Colonic mucosa (tissue), 4 donors: ENCODE measurements around the gene SIDT2. TPM values are rescaled to one million over a fixed set of nuclear protein-coding genes. Genes with fewer than 3 reads are reported as not detected.

Experiments
- DNase-seq: peaks from one replicate; pipeline ENCODE4 v3.0.0-alpha.2; 2020
- H3K27ac ChIP-seq: fragments of 200-600 bp; one replicate; pipeline ENCODE4 v1.8.0; 2021
- H3K27me3 ChIP-seq: fragments of 200-600 bp; one replicate; pipeline ENCODE4 v1.8.0; 2021
- H3K36me3 ChIP-seq: fragments of 200-600 bp; one replicate; pipeline ENCODE4 v1.8.0; 2021
- H3K4me1 ChIP-seq: fragments of 200-600 bp; one replicate; pipeline ENCODE4 v1.8.0; 2021; ENCODE audit warnings: mild to moderate bottlenecking
- H3K4me3 ChIP-seq: fragments of 200-600 bp; one replicate; pipeline ENCODE4 v1.8.0; 2021
- H3K9ac ChIP-seq, 2 donors: one replicate each; pipeline ENCODE4 v1.7.0; 2013; ENCODE audit warnings: control low read depth in 2 of 2, low read depth in 2 of 2, low read length in 2 of 2
- H3K9me3 ChIP-seq: fragments of 200-600 bp; one replicate; pipeline ENCODE4 v1.8.0; 2021
- CTCF ChIP-seq: fragments of 200-600 bp; IDR thresholded peaks from one replicate; pipeline ENCODE4 v1.8.0; 2022; ENCODE audit warnings: antibody characterized with exemption, mild to moderate bottlenecking
- intact Hi-C: fragments of 100-400 bp; cut with DNase I; formaldehyde crosslinking; loops from one replicate; pipeline ENCODE4 v1.14.1; 2022
- total RNA-seq, 2 donors: library from RNA; stranded (reverse); fragmentation: NEBNext Ultra II Directional in 1 of 2; extraction: Animal tissue kit (Norgen Biotek cat#: 25700) in 1 of 2; gene quantifications; one replicate each; pipeline ENCODE4 v1.2.1, GENCODE V29; 2021
- donor health status: healthy.
- donor health status: DM: no; HTN: no; CAD: no.
- donor health status: DM: no; HTN: no; CAD: no.

SIDT2 gene
- total RNA-seq, 2 donors from 2014 or later: 42.9 to 69.3 TPM

GRCh38 chr11:117197006-117197405 is 18.5 kb downstream of the SIDT2 start:
- no peaks in the 10 kb centered on the region for H3K36me3 ChIP-seq
- peaks cover 8% of the 10 kb centered on the region for H3K4me1 ChIP-seq
- H3K27me3 ChIP-seq: no peaks in the 10 kb centered on the region
- peak overlapping the region; percentile 42 for H3K27ac ChIP-seq
- TF ChIP-seq CTCF: no peak
- intact Hi-C loops: no loop called here
- no peaks in the 10 kb centered on the region for H3K9me3 ChIP-seq
- no peak overlapping the region for H3K4me3 ChIP-seq
- peak overlapping the region in 1 of 2 donors; percentile 9 for H3K9ac ChIP-seq
- DNase-seq: no peak

GRCh38 chr11:117197516-117198456 is 19.2 kb downstream of the SIDT2 start:
- Histone ChIP-seq H3K4me3 (no peak overlapping the region), H3K4me1 (peaks cover 8% of the 10 kb centered on the region), H3K9ac (peak overlapping the region in 1 of 2 donors; percentile 71), H3K36me3 (no peaks in the 10 kb centered on the region), H3K9me3 (no peaks in the 10 kb centered on the region), H3K27me3 (no peaks in the 10 kb centered on the region), H3K27ac (peak overlapping the region; percentile 42)
- intact Hi-C loops: no loop called here
- TF ChIP-seq CTCF: peak; percentile 52
- DNase-seq: peak; percentile 71

GRCh38 chr11:117198613-117199012 is 20.1 kb downstream of the SIDT2 start:
- TF ChIP-seq CTCF: no peak
- peak overlapping the region; percentile 42 for H3K27ac ChIP-seq
- H3K36me3 ChIP-seq: no peaks in the 10 kb centered on the region
- no peaks in the 10 kb centered on the region for H3K27me3 ChIP-seq
- no peaks in the 10 kb centered on the region for H3K9me3 ChIP-seq
- no peak overlapping the region for H3K4me3 ChIP-seq
- H3K9ac ChIP-seq: peak overlapping the region; percentile 19 to 71
- intact Hi-C loops: no loop called here
- H3K4me1 ChIP-seq: peaks cover 8% of the 10 kb centered on the region
- no peak for DNase-seq

GRCh38 chr11:117199053-117199915 is 20.7 kb downstream of the SIDT2 start, which contains the start of gene TAGLN:
Gene TAGLN (plus strand): TSS chr11:117199370. CDS start chr11:117203014, 3,644 bp downstream.
- Histone ChIP-seq H3K4me3 (peak within 1 kb of the TSS; percentile 33), H3K9me3 (no peaks in the 10 kb centered on the region), H3K27ac (peak within 1 kb of the TSS; percentile 71), H3K27me3 (no peaks in the 10 kb centered on the region), H3K9ac (peak within 1 kb of the TSS; percentile 74 to 77), H3K36me3 (no peaks in the 10 kb centered on the region), H3K4me1 (peaks cover 8% of the 10 kb centered on the region)
- intact Hi-C loops: no loop called here
- no peak for TF ChIP-seq CTCF
- peak; percentile 55 for DNase-seq
